ENCODE data around the gene MED25. TPM values are rescaled to one million over a fixed set of nuclear protein-coding genes. Genes with fewer than 3 reads are reported as not detected.

MED25 gene
- total and polyA plus RNA-seq, 9 of the 15 experiments (the other 6 are each of a cell fraction or from before 2014, with no cell fraction given): 4.1 to 93.9 (median 19.3) TPM

GRCh38 chr19:49833599-49833998 lies 15.5 kb downstream of the MED25 start:
- in situ Hi-C loops (cut with MboI) (no loop called here), intact Hi-C loops (cut with micrococcal nuclease) (no loop called here)
- POLR2A ChIA-PET: interaction anchor here (1.2 kb wide), 1 partner anchor 13 kb away, joined by 3 read pairs; no protein-coding TSS in a partner anchor
- no peak overlapping the region for H3K9ac ChIP-seq (ENCODE audit: insufficient read depth in 1 of 2, low read depth in 2 of 2, low read length in 2 of 2)
- H3K4me1 ChIP-seq (replicated peaks in 1 of 2; ENCODE audit: control insufficient read depth in 2 of 2, insufficient read depth in 2 of 2, low read length in 2 of 2): peaks cover 0 to 17% of the 10 kb centered on the region in 2 experiments; a peak in 1 of 5 replicates
- no peak overlapping the region for H3K4me2 ChIP-seq (ENCODE audit: insufficient read depth, low read length)
- CTCF ChIA-PET (ENCODE audit: low intra/inter-chr PET ratio): no interaction called here
- H3K79me2 ChIP-seq (ENCODE audit: control insufficient read depth, insufficient read depth, low read length): no peaks in the 10 kb centered on the region
- ATAC-seq: no peak
- H3K27me3 ChIP-seq (ENCODE audit: control insufficient read depth in 2 of 2, insufficient read depth in 2 of 2, low read length in 2 of 2): no peaks in the 10 kb centered on the region
- no peaks in the 10 kb centered on the region for H3K9me3 ChIP-seq (replicated peaks; ENCODE audit: control insufficient read depth, insufficient read depth, low read depth, low read length)
- DNase-seq (ENCODE audit: extremely low read depth in 1 of 4, low spot score in 3 of 4): no peak
- H2AFZ ChIP-seq (ENCODE audit: low read depth, low read length): no peak overlapping the region
- no peak overlapping the region for H3K4me3 ChIP-seq
- WGBS (ENCODE audit: insufficient coverage, low coverage, missing lambda C conversion rate): 83% methylated on average over 7 of the region's 7 CpGs
- TF ChIP-seq ZBTB34 (CRISPR knock-in tag; IDR thresholded peaks at IDR 0.05) (no peak), ZNF655 (CRISPR knock-in tag; IDR thresholded peaks at IDR 0.05) (no peak), HNRNPUL1 (IDR thresholded peaks at IDR 0.05; ENCODE audit: low read length) (no peak), GABPB1 (CRISPR knock-in tag; IDR thresholded peaks at IDR 0.05) (no peak), MCM7 (IDR thresholded peaks at IDR 0.05) (no peak), ERF (CRISPR knock-in tag; IDR thresholded peaks at IDR 0.05) (no peak), E2F8 (IDR thresholded peaks at IDR 0.05; ENCODE audit: low read depth, partially characterized antibody) (no peak), ETV1 (tag; conservative IDR thresholded peaks at IDR 0.05; ENCODE audit: low read depth) (no peak), ZNF445 (CRISPR knock-in tag; IDR thresholded peaks at IDR 0.05; ENCODE audit: low read depth) (no peak), CBFA2T3 (IDR thresholded peaks at IDR 0.05) (no peak)
- H3K27ac ChIP-seq (ENCODE audit: extremely low read depth, low read depth, low read length): no peak overlapping the region
- H3K9me1 ChIP-seq (ENCODE audit: control insufficient read depth, insufficient read depth, low read length): peaks cover 2% of the 10 kb centered on the region
- BruUV-seq (replicated peaks): no TSS peak
- H3K36me3 ChIP-seq (ENCODE audit: control insufficient read depth, insufficient read depth, low read length): peaks cover 98% of the 10 kb centered on the region
- no peaks in the 10 kb centered on the region for H4K20me1 ChIP-seq (replicated peaks; ENCODE audit: control insufficient read depth, insufficient read depth, low read length)
- no peak for FAIRE-seq

Measured in K562 (cell line).